Activated CD8-positive, alpha-beta T cell treated with anti-CD3 and anti-CD28 coated beads for 36 hours (primary cell): Measurements from ENCODE around the gene SYCP3. TPM values are rescaled to one million over a fixed set of nuclear protein-coding genes. Genes with fewer than 3 reads are reported as not detected.

Experiments
- ATAC-seq: fragments of 200-7000 bp; cut with Tn5 transposase; one replicate; pipeline ENCODE4 v1.10.0; 2021; ENCODE audit warnings: mild to moderate bottlenecking, moderate library complexity
- CTCF ChIA-PET: fragments of 350-600 bp; sonication (Branson Sonifier 250); formaldehyde crosslinking; loops from one replicate; lab custom pipeline; 2021; ENCODE audit warnings: antibody characterized with exemption; lab: Charles Lee
- POLR2A ChIA-PET: fragments of 350-600 bp; sonication (Branson Sonifier 250); formaldehyde crosslinking; loops from one replicate; lab custom pipeline; 2021; ENCODE audit warnings: antibody characterized with exemption; lab: Charles Lee
- DNase-seq: peaks from one replicate; pipeline ENCODE4 v3.0.0-alpha.2; 2020
- H3K27ac Mint-ChIP-seq: one replicate; pipeline ENCODE4 v1.8.0; 2021; ENCODE audit warnings: mild to moderate bottlenecking, mixed read lengths
- H3K27me3 Mint-ChIP-seq: one replicate; pipeline ENCODE4 v1.8.0; 2021; ENCODE audit warnings: mixed read lengths
- H3K36me3 Mint-ChIP-seq: one replicate; pipeline ENCODE4 v1.8.0; 2021; ENCODE audit warnings: low read depth, mixed read lengths
- H3K4me1 Mint-ChIP-seq: one replicate; pipeline ENCODE4 v1.8.0; 2021; ENCODE audit warnings: low read depth, mixed read lengths
- H3K4me3 Mint-ChIP-seq: one replicate; pipeline ENCODE4 v1.8.0; 2021; ENCODE audit warnings: mild to moderate bottlenecking, moderate library complexity, mixed read lengths
- H3K9me3 Mint-ChIP-seq: one replicate; pipeline ENCODE4 v1.8.0; 2021; ENCODE audit warnings: mixed read lengths
- CTCF ChIP-seq: fragments of 200-600 bp; IDR thresholded peaks from one replicate; pipeline ENCODE4 v1.8.0; 2022; ENCODE audit warnings: antibody characterized with exemption, mild to moderate bottlenecking
- intact Hi-C: fragments of 100-400 bp; cut with micrococcal nuclease; formaldehyde crosslinking; loops from one replicate; pipeline ENCODE4 v1.10.0; 2022
- total RNA-seq, 2 experiments: library from RNA; stranded (reverse); gene quantifications; one replicate each; pipeline ENCODE4 v1.2.3, GENCODE V29; 2021

The SYCP3 gene
- total RNA-seq, 2 experiments from 2014 or later = 0.09 to 0.36 TPM

GRCh38 chr12:101746661-101747060, 7.4 kb upstream of the SYCP3 start:
- DNase-seq (no peak), ATAC-seq (no peak)
- no peak for TF ChIP-seq CTCF
- intact Hi-C loops = loop anchor here (10.0 kb wide), 1 partner anchor 252 kb away; no protein-coding TSS in a partner anchor
- Mint-ChIP-seq H3K36me3 (peaks cover 30% of the 10 kb centered on the region), H3K9me3 (no peaks in the 10 kb centered on the region), H3K27ac (no peak overlapping the region), H3K27me3 (no peaks in the 10 kb centered on the region), H3K4me1 (peaks cover 10% of the 10 kb centered on the region), H3K4me3 (no peak overlapping the region)
- ChIA-PET POLR2A (no interaction called here), CTCF (interaction anchor here (1.1 to 1.5 kb wide), 3 partner anchors 11 to 94 kb away, joined by 3 to 4 read pairs (median 4); no protein-coding TSS in a partner anchor)

DNA sequence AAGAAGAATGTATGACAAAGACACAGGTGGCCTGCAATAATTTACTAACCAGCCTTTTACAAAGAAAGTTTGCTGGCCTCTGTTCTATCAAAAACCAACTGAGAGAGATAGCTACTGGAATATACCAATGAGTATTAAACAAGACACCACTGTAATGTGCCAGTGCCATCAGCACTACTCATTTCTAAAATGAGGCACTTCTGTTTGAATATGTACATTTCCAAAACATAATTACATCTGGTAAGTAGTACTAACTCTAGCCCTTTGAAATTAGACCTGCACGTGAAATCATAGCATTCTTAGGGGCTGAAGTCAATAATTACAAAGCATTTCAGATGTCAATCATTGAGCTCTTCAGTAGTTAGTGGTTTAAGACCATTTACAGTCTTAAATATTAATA, 6.9 kb upstream of the SYCP3 start:
- TF ChIP-seq CTCF = no peak
- no peak overlapping the region for H3K4me3 Mint-ChIP-seq
- intact Hi-C loops = loop anchor here (10.0 kb wide), 1 partner anchor 251 kb away; no protein-coding TSS in a partner anchor
- H3K27me3 Mint-ChIP-seq = no peaks in the 10 kb centered on the region
- CTCF ChIA-PET = interaction anchor here (1.5 kb wide), 2 partner anchors 11 to 28 kb away, joined by 3 to 4 read pairs; no protein-coding TSS in a partner anchor
- ATAC-seq = no peak
- POLR2A ChIA-PET = no interaction called here
- H3K36me3 Mint-ChIP-seq = peaks cover 29% of the 10 kb centered on the region
- no peak overlapping the region for H3K27ac Mint-ChIP-seq
- H3K4me1 Mint-ChIP-seq = peaks cover 10% of the 10 kb centered on the region
- H3K9me3 Mint-ChIP-seq = no peaks in the 10 kb centered on the region
- no peak for DNase-seq

GRCh38 chr12:101745481-101745880, 6.2 kb upstream of the SYCP3 start:
- Mint-ChIP-seq H3K27ac (no peak overlapping the region), H3K4me3 (no peak overlapping the region), H3K36me3 (peaks cover 29% of the 10 kb centered on the region), H3K9me3 (no peaks in the 10 kb centered on the region), H3K27me3 (no peaks in the 10 kb centered on the region), H3K4me1 (peaks cover 10% of the 10 kb centered on the region)
- intact Hi-C loops = loop anchor here (10.0 kb wide), 1 partner anchor 251 kb away; no protein-coding TSS in a partner anchor
- DNase-seq (no peak), ATAC-seq (no peak)
- no peak for TF ChIP-seq CTCF
- POLR2A ChIA-PET = no interaction called here
- CTCF ChIA-PET = interaction anchor here (1.1 to 1.5 kb wide), 3 partner anchors 12 to 75 kb away, joined by 3 to 4 read pairs (median 3); no protein-coding TSS in a partner anchor

DNA sequence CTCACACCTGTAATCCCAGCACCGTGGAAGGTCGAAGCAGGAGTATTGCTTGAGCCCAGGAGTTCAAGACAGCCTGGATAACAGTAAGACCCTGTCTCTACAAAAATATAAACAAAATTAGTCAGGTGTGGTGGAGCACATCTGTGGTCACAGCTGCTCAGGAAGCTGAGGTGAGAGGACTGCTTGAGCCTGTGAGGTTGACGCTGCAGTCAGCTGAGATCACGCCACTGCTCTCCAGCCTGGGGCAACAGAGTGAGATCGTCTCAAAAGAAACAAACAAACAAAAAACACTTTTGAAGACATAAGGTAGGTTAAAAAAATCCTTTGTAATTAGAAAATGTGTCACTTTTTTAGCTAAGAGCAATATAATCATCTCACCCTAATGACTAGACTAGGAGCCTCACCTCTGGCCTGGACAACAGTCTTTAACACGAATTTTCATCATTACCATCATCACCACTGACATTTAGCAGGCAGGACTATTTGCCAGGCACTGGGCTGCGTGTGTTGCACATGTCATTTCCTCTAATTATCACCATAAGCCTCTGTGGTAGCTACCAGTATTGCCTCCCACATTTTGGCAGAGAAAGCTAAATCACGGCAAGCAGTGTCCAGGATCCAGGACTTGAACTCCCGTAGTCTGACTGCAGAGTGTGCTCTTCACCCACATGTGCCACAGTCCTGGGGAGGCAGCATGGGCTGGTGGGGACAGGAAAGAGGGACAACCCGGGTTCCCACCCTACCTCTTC, 4.6 kb upstream of the SYCP3 start:
- intact Hi-C loops = loop anchor here (10.0 kb wide), 1 partner anchor 249 kb away; no protein-coding TSS in a partner anchor
- DNase-seq (peak; percentile 21), ATAC-seq (peak; percentile 61)
- ChIA-PET POLR2A (no interaction called here), CTCF (interaction anchor here (0.8 to 1.5 kb wide), 6 partner anchors 12 to 329 kb away, joined by 3 to 7 read pairs (median 3); no protein-coding TSS in a partner anchor)
- H3K4me1 Mint-ChIP-seq = peaks cover 10% of the 10 kb centered on the region
- no peak for TF ChIP-seq CTCF
- H3K4me3 Mint-ChIP-seq = no peak overlapping the region
- H3K27me3 Mint-ChIP-seq = no peaks in the 10 kb centered on the region
- H3K27ac Mint-ChIP-seq = peak overlapping the region; percentile 53
- H3K36me3 Mint-ChIP-seq = peaks cover 24% of the 10 kb centered on the region
- no peaks in the 10 kb centered on the region for H3K9me3 Mint-ChIP-seq

- H3K27ac Mint-ChIP-seq = peak overlapping the region; percentile 53
- DNase-seq = no peak
- CTCF ChIA-PET = interaction anchor here (1.0 to 1.3 kb wide), 2 partner anchors 16 to 97 kb away, joined by 3 to 7 read pairs; no protein-coding TSS in a partner anchor
These were observed 4.0 kb upstream of the SYCP3 start for GRCh38 chr12:101743242-101743641.

More at GRCh38 chr12:101743242-101743641, 4.0 kb upstream of the SYCP3 start:
- ATAC-seq = no peak
- Mint-ChIP-seq H3K4me3 (no peak overlapping the region), H3K36me3 (peaks cover 22% of the 10 kb centered on the region), H3K4me1 (peaks cover 10% of the 10 kb centered on the region), H3K9me3 (no peaks in the 10 kb centered on the region), H3K27me3 (no peaks in the 10 kb centered on the region)
- TF ChIP-seq CTCF = no peak
- intact Hi-C loops = loop anchor here (10.0 kb wide), 1 partner anchor 248 kb away; no protein-coding TSS in a partner anchor
- POLR2A ChIA-PET = no interaction called here
